Caco-2 (cell line): ENCODE measurements around the gene CDCA8. TPM values are rescaled to one million over a fixed set of nuclear protein-coding genes. Genes with fewer than 3 reads are reported as not detected.

Experiments
- BruUV-seq: library from RNA; stranded (reverse); fragments of 400-500 nt; replicated peaks from 2 replicates; lab custom pipeline; 2021; lab: Mats Ljungman, UMichigan
- CTCF ChIA-PET: fragments of 300-600 bp; sonication (Branson Sonifier 250); formaldehyde crosslinking; loops from one replicate; lab custom pipeline; 2022; ENCODE audit warnings: antibody characterized with exemption; lab: Charles Lee
- POLR2A ChIA-PET: fragments of 300-600 bp; sonication (Branson Sonifier 250); formaldehyde crosslinking; loops from one replicate; lab custom pipeline; 2022; ENCODE audit warnings: antibody characterized with exemption; lab: Charles Lee
- DNase-seq, 2 experiments: peaks; one replicate each; pipeline versions ENCODE4 v3.0.0 to v3.0.0-alpha.2; 2020 to 2022
- H3K27me3 ChIP-seq: replicated peaks from 2 replicates; pipeline ENCODE4 v1.6.0; 2011; ENCODE audit warnings: low read length; ENCODE audit not compliant: control insufficient read depth, insufficient read depth
- H3K36me3 ChIP-seq: 2 replicates; pipeline ENCODE4 v1.5.1; 2011; ENCODE audit warnings: low read length; ENCODE audit not compliant: control insufficient read depth, insufficient read depth
- H3K4me1 ChIP-seq: fragments of 250-450 bp; sonication (Bioruptor Pico); 2 replicates; pipeline ENCODE4 v1.5.1; 2020; ENCODE audit warnings: mild to moderate bottlenecking
- H3K4me3 ChIP-seq: 2 replicates; pipeline ENCODE4 v1.5.1; 2011; ENCODE audit warnings: low read depth, mild to moderate bottlenecking, control low read depth, low read length
- H3K9me3 ChIP-seq: fragments of 250-450 bp; sonication (Bioruptor Pico); 2 replicates; pipeline ENCODE4 v1.5.1; 2020; ENCODE audit warnings: mild to moderate bottlenecking, moderate library complexity
- H3K27ac Mint-ChIP-seq: one replicate; pipeline ENCODE4 v1.8.0; 2022; ENCODE audit warnings: mixed read lengths; ENCODE audit not compliant: unreplicated experiment
- H3K27me3 Mint-ChIP-seq: one replicate; pipeline ENCODE4 v1.8.0; 2022; ENCODE audit warnings: mixed read lengths; ENCODE audit not compliant: insufficient read depth, unreplicated experiment
- H3K36me3 Mint-ChIP-seq: one replicate; pipeline ENCODE4 v1.8.0; 2022; ENCODE audit warnings: mild to moderate bottlenecking, mixed read lengths; ENCODE audit not compliant: insufficient read depth, unreplicated experiment
- H3K4me1 Mint-ChIP-seq: one replicate; pipeline ENCODE4 v1.8.0; 2022; ENCODE audit warnings: low read depth, mixed read lengths; ENCODE audit not compliant: unreplicated experiment
- H3K4me3 Mint-ChIP-seq: one replicate; pipeline ENCODE4 v1.8.0; 2022; ENCODE audit warnings: mild to moderate bottlenecking, moderate library complexity, mixed read lengths; ENCODE audit not compliant: unreplicated experiment
- H3K9me3 Mint-ChIP-seq: one replicate; pipeline ENCODE4 v1.8.0; 2022; ENCODE audit warnings: mixed read lengths; ENCODE audit not compliant: unreplicated experiment
- intact Hi-C: fragments of 100-400 bp; cut with micrococcal nuclease; formaldehyde crosslinking; loops from one replicate; pipeline ENCODE4 v1.10.0; 2022; ENCODE audit not compliant: unreplicated experiment
- total RNA-seq: library from RNA; stranded (reverse); gene quantifications from 2 replicates; pipeline ENCODE4 v1.2.3, GENCODE V29; 2022
- TF ChIP-seq, protein P1 (sequence below), 2 experiments: fragments of 200-600 bp in 1 of 2; IDR thresholded peaks; 1 replicate in 1 of 2; 2 replicates in 1 of 2; pipeline versions ENCODE4 v1.5.1 to v1.8.0; 2011 to 2022; ENCODE audit warnings: antibody characterized with exemption in 1 of 2, control low read depth in 1 of 2, inconsistent platforms in 1 of 2, low read depth in 1 of 2, low read length in 1 of 2, mild to moderate bottlenecking in 1 of 2, moderate library complexity in 1 of 2; ENCODE audit not compliant: insufficient read depth in 1 of 2, severe bottlenecking in 1 of 2, unreplicated experiment in 1 of 2

Gene CDCA8
- total RNA-seq, 1 experiment from 2014 or later, result 37.0 TPM

DNA sequence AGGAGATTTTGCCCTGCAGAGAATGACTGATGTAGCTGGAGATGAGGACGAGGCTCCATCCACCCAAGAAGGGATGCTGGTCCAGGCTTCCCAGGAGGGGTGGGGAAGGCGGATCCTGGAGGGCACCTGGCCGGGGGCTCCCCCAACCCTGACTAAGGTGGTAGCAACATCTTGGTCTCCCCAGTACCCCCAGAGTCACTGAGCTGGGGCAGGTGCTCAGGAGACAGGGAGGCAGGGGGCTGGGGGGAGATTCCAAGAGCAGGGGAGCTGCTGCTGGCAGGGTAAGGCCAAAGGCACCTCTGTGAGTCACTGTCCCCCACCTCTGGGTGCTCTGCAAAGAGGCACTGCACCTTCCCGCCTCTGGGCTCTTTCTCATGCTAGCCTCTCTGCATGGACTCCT is 24.0 kb downstream of the CDCA8 start:
- intact Hi-C loops, result no loop called here
- Mint-ChIP-seq H3K9me3 (no peaks in the 10 kb centered on the region), H3K27me3 (no peaks in the 10 kb centered on the region)

DNA sequence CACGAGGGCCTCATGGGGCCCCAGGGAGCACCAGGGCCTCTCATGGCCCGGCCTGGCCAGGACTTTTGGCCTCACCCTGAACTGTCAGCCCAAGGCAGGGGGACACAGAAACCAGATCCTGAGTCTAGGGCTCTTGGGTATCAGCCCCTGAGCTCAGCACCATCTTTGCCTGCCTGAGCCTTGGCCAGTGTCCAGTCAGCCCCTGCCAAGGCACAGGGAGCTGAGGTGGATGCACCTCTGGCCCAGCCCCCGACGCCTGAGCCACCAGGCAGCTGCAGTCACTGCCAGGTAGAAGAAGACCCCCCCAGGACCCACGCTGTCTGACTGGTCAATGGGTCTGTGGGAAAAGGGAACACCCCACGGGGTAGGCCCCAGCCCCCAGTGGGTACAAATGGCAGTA is 25.3 kb downstream of the CDCA8 start:
- POLR2A ChIA-PET, result no interaction called here
- BruUV-seq, result no TSS peak
- CTCF ChIA-PET, result no interaction called here
- Mint-ChIP-seq H3K4me3 (no peak overlapping the region), H3K9me3 (no peaks in the 10 kb centered on the region), H3K4me1 (no peaks in the 10 kb centered on the region), H3K27me3 (no peaks in the 10 kb centered on the region), H3K36me3 (no peaks in the 10 kb centered on the region), H3K27ac (no peak overlapping the region)
- intact Hi-C loops, result no loop called here
- Histone ChIP-seq H3K27me3 (no peaks in the 10 kb centered on the region), H3K4me1 (no peaks in the 10 kb centered on the region), H3K9me3 (no peaks in the 10 kb centered on the region), H3K4me3 (no peak overlapping the region), H3K36me3 (no peaks in the 10 kb centered on the region)
- DNase-seq, result no peak
- TF ChIP-seq, protein P1, sequence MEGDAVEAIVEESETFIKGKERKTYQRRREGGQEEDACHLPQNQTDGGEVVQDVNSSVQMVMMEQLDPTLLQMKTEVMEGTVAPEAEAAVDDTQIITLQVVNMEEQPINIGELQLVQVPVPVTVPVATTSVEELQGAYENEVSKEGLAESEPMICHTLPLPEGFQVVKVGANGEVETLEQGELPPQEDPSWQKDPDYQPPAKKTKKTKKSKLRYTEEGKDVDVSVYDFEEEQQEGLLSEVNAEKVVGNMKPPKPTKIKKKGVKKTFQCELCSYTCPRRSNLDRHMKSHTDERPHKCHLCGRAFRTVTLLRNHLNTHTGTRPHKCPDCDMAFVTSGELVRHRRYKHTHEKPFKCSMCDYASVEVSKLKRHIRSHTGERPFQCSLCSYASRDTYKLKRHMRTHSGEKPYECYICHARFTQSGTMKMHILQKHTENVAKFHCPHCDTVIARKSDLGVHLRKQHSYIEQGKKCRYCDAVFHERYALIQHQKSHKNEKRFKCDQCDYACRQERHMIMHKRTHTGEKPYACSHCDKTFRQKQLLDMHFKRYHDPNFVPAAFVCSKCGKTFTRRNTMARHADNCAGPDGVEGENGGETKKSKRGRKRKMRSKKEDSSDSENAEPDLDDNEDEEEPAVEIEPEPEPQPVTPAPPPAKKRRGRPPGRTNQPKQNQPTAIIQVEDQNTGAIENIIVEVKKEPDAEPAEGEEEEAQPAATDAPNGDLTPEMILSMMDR (IDR thresholded peaks at IDR 0.05; ENCODE audit: insufficient read depth in 1 of 2, low read depth in 1 of 2, low read length in 1 of 2, severe bottlenecking in 1 of 2, unreplicated experiment in 1 of 2), result no peak

More for the DNA sequence above, 24.0 kb downstream of the CDCA8 start:
- H3K4me3 Mint-ChIP-seq, result no peak overlapping the region
- Histone ChIP-seq H3K9me3 (no peaks in the 10 kb centered on the region), H3K36me3 (no peaks in the 10 kb centered on the region), H3K27me3 (no peaks in the 10 kb centered on the region), H3K4me1 (no peaks in the 10 kb centered on the region), H3K4me3 (no peak overlapping the region)
- no peak for DNase-seq
- CTCF ChIA-PET, result no interaction called here
- TF ChIP-seq, protein P1 (IDR thresholded peaks at IDR 0.05; ENCODE audit: insufficient read depth in 1 of 2, low read depth in 1 of 2, low read length in 1 of 2, severe bottlenecking in 1 of 2, unreplicated experiment in 1 of 2), result no peak
- H3K36me3 Mint-ChIP-seq, result no peaks in the 10 kb centered on the region
- no peak overlapping the region for H3K27ac Mint-ChIP-seq
- no TSS peak for BruUV-seq
- H3K4me1 Mint-ChIP-seq, result no peaks in the 10 kb centered on the region
- POLR2A ChIA-PET, result no interaction called here

DNA sequence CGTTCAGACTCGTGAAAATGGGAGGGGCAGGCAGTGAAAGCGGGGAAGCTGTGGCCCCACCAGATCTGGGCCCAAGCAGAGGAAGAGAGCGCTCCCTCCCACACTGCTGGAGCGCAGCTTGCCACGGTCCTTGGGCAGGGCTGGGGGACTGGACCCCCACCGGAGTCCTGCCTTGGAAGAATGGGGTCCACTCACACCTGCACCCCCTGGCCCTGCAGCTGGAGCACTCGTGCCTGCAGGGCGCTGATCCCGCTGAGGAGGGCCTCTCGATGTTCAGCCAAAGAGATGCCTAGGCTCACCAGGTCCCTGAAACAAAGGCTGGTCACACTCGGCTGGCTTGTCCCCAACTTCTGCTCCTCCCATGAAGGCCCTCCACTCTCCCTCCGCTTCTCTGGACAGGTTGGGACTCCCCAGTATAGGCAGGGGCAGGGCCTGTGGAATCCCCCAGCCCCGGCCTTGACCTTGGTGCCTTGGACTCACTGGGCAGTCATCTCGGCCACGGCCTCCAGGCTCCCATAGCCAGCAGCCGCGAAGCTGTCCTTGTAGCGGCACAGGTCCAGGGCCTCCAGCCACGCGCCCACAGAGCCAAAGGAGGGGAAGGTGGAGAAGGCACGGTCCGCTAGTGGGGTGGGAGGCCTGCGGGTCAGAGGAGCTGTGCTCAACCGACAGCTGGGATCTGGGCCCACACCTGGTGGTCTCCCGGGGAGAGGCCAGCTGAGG is 26.0 kb downstream of the CDCA8 start:
- Histone ChIP-seq H3K4me1 (no peaks in the 10 kb centered on the region), H3K4me3 (no peak overlapping the region), H3K27me3 (no peaks in the 10 kb centered on the region), H3K9me3 (no peaks in the 10 kb centered on the region), H3K36me3 (no peaks in the 10 kb centered on the region)
- TF ChIP-seq, protein P1 (IDR thresholded peaks at IDR 0.05; ENCODE audit: insufficient read depth in 1 of 2, low read depth in 1 of 2, low read length in 1 of 2, severe bottlenecking in 1 of 2, unreplicated experiment in 1 of 2), result no peak
- POLR2A ChIA-PET, result no interaction called here
- Mint-ChIP-seq H3K27ac (no peak overlapping the region), H3K36me3 (no peaks in the 10 kb centered on the region), H3K9me3 (no peaks in the 10 kb centered on the region), H3K4me3 (no peak overlapping the region), H3K4me1 (no peaks in the 10 kb centered on the region), H3K27me3 (no peaks in the 10 kb centered on the region)
- DNase-seq, result no peak
- CTCF ChIA-PET, result no interaction called here
- BruUV-seq, result no TSS peak
- intact Hi-C loops, result no loop called here
